Measurements from ENCODE around the gene TMCO4.

DNA sequence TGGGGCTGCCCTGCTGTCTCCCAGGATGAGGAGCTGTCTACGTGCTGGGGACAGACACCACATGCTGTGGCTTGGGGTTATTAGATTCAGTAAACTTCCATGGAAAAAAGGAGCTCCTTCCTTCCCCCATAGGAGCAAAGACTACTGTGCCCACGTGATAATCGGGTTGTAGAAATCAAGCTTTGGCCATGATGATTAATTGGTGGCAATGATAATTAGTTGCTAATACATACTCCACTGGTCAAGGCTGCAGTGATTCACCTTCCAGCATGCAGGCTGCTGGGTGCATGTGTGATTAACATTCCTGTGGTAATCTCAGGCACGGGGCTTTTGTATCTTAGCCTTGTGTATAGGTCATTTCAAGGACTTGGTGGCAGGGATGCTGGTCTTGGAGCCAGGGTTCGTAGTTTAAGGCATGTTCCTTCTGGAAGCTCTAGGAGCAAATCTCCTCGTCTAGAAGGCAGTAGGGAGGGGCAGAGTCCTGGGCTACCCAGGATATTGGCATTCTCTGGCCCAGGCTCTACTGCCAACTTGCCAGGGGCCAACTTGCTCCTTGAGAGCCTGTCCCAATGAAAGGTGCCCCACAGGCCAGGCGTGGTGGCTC lies 41.4 kb downstream of the TMCO4 start:
- TF ChIP-seq, protein P1, sequence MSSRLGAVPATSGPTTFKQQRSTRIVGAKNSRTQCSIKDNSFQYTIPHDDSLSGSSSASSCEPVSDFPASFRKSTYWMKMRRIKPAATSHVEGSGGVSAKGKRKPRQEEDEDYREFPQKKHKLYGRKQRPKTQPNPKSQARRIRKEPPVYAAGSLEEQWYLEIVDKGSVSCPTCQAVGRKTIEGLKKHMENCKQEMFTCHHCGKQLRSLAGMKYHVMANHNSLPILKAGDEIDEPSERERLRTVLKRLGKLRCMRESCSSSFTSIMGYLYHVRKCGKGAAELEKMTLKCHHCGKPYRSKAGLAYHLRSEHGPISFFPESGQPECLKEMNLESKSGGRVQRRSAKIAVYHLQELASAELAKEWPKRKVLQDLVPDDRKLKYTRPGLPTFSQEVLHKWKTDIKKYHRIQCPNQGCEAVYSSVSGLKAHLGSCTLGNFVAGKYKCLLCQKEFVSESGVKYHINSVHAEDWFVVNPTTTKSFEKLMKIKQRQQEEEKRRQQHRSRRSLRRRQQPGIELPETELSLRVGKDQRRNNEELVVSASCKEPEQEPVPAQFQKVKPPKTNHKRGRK (CRISPR knock-in tag; IDR thresholded peaks at IDR 0.05; ENCODE audit: borderline replicate concordance): no peak
- TF ChIP-seq CTCF (IDR thresholded peaks at IDR 0.05): no peak
- TF ChIP-seq ELF4 (CRISPR knock-in tag; IDR thresholded peaks at IDR 0.05; ENCODE audit: low read depth): no peak
- TF ChIP-seq, protein P2, sequence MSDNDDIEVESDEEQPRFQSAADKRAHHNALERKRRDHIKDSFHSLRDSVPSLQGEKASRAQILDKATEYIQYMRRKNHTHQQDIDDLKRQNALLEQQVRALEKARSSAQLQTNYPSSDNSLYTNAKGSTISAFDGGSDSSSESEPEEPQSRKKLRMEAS (CRISPR knock-in tag; IDR thresholded peaks at IDR 0.05): no peak
- no peak for TF ChIP-seq FOXP1 (CRISPR knock-in tag; IDR thresholded peaks at IDR 0.05; ENCODE audit: borderline replicate concordance)
- TF ChIP-seq, protein P3, sequence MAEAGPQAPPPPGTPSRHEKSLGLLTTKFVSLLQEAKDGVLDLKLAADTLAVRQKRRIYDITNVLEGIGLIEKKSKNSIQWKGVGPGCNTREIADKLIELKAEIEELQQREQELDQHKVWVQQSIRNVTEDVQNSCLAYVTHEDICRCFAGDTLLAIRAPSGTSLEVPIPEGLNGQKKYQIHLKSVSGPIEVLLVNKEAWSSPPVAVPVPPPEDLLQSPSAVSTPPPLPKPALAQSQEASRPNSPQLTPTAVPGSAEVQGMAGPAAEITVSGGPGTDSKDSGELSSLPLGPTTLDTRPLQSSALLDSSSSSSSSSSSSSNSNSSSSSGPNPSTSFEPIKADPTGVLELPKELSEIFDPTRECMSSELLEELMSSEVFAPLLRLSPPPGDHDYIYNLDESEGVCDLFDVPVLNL (CRISPR knock-in tag; IDR thresholded peaks at IDR 0.05; ENCODE audit: borderline replicate concordance, low read depth): no peak
- TF ChIP-seq KAT7 (CRISPR knock-in tag; IDR thresholded peaks at IDR 0.05; ENCODE audit: borderline replicate concordance): no peak
- TF ChIP-seq FOXK1 (CRISPR knock-in tag; IDR thresholded peaks at IDR 0.05): no peak
- TF ChIP-seq CREB1 (CRISPR knock-in tag; IDR thresholded peaks at IDR 0.05): no peak
